Fibroblast of lung (primary cell): ENCODE results near the gene WDR54. TPM values are rescaled to one million over a fixed set of nuclear protein-coding genes. Genes with fewer than 3 reads are reported as not detected.

Source experiments
- DNase-seq, 2 donors: peaks; one replicate each; pipeline versions ENCODE4 v3.0.0 to v3.0.0-alpha.2; 2010; ENCODE audit warnings: low read depth in 2 of 2
- H2AFZ ChIP-seq: 2 replicates; pipeline ENCODE4 v1.5.1; 2012; ENCODE audit warnings: low read length, control low read depth, inconsistent platforms
- H3K27ac ChIP-seq: 2 replicates; pipeline ENCODE4 v1.5.1; 2011; ENCODE audit warnings: low read length, control low read depth; ENCODE audit not compliant: insufficient read depth
- H3K27me3 ChIP-seq: 2 replicates; pipeline ENCODE4 v1.5.1; 2011; ENCODE audit warnings: mild to moderate bottlenecking, low read length; ENCODE audit not compliant: control insufficient read depth, insufficient read depth
- H3K36me3 ChIP-seq: 2 replicates; pipeline ENCODE4 v1.5.1; 2011; ENCODE audit warnings: low read length; ENCODE audit not compliant: control insufficient read depth, insufficient read depth
- H3K4me1 ChIP-seq: 2 replicates; pipeline ENCODE4 v1.5.1; 2011; ENCODE audit warnings: low read length; ENCODE audit not compliant: control insufficient read depth, insufficient read depth; ENCODE audit errors: extremely low read depth
- H3K4me2 ChIP-seq: 2 replicates; pipeline ENCODE4 v1.5.1; 2011; ENCODE audit warnings: low read length, control low read depth; ENCODE audit not compliant: insufficient read depth; ENCODE audit errors: extremely low read depth
- H3K4me3 ChIP-seq, 4 experiments: fragments of 200-600 bp in 1 of 4; sonication (generic) in 1 of 4; replicated peaks in 1 of 4; 2 replicates each; pipeline ENCODE4 v1.5.1; 2011 to 2016; ENCODE audit warnings: low read length in 4 of 4, low read depth in 3 of 4, mild to moderate bottlenecking in 3 of 4, control low read depth in 2 of 4, inconsistent platforms in 1 of 4, mixed read lengths in 1 of 4; ENCODE audit not compliant: insufficient read depth in 1 of 4; ENCODE audit errors: control extremely low read depth in 1 of 4
- H3K79me2 ChIP-seq: 2 replicates; pipeline ENCODE4 v1.5.1; 2012; ENCODE audit warnings: mild to moderate bottlenecking, low read length, inconsistent platforms; ENCODE audit not compliant: control insufficient read depth, insufficient read depth
- H3K9ac ChIP-seq: 2 replicates; pipeline ENCODE4 v1.5.1; 2011; ENCODE audit warnings: mild to moderate bottlenecking, low read length, control low read depth; ENCODE audit not compliant: insufficient read depth
- H3K9me3 ChIP-seq: 2 replicates; pipeline ENCODE4 v1.5.1; 2012; ENCODE audit warnings: low read depth, low read length; ENCODE audit not compliant: control insufficient read depth, insufficient read depth
- H4K20me1 ChIP-seq: 2 replicates; pipeline ENCODE4 v1.5.1; 2011; ENCODE audit warnings: low read length; ENCODE audit not compliant: control insufficient read depth, insufficient read depth; ENCODE audit errors: extremely low read depth
- CTCF ChIP-seq, 2 donors: IDR thresholded peaks in 1 of 2; conservative IDR thresholded peaks in 1 of 2; 1 replicate in 1 of 2; 2 replicates in 1 of 2; pipeline ENCODE4 v1.5.1; 2011 to 2012; ENCODE audit warnings: low read length in 2 of 2, control low read depth in 1 of 2, inconsistent platforms in 1 of 2, low read depth in 1 of 2, mild to moderate bottlenecking in 1 of 2
- EZH2 ChIP-seq: IDR thresholded peaks from 2 replicates; pipeline ENCODE4 v1.5.1; 2012; ENCODE audit warnings: low read length, control low read depth, mild to moderate bottlenecking; ENCODE audit errors: missing control alignments
- polyA plus RNA-seq, 2 donors: library from polyadenylated mRNA; depleted of rRNA in 1 of 2; stranded (reverse) in 1 of 2; unstranded in 1 of 2; fragments of >200 nt; gene quantifications; 2 replicates each; pipeline ENCODE4 v1.2.1, GENCODE V29; 2011 to 2012; ENCODE audit warnings: missing spikeins in 1 of 2
- total RNA-seq: library from RNA; depleted of rRNA; stranded (reverse); fragments of >200 nt; gene quantifications from 2 replicates; pipeline ENCODE4 v1.2.1, GENCODE V29; 2014

Gene WDR54
- total and polyA plus RNA-seq, 2 donors (not counting 1 experiment from before 2014, with no cell fraction given): 24.3 to 27.1 TPM

- Histone ChIP-seq H3K9ac (no peak overlapping the region), H3K4me2 (no peak overlapping the region), H3K27me3 (no peaks in the 10 kb centered on the region), H2AFZ (no peak overlapping the region), H4K20me1 (no peaks in the 10 kb centered on the region), H3K27ac (no peak overlapping the region), H3K9me3 (no peaks in the 10 kb centered on the region), H3K4me1 (peaks cover 9% of the 10 kb centered on the region), H3K79me2 (no peaks in the 10 kb centered on the region), H3K4me3 (no peak overlapping the region), H3K36me3 (no peaks in the 10 kb centered on the region)
- TF ChIP-seq CTCF (conservative IDR thresholded peaks at IDR 0.05 in 1 of 2, IDR thresholded peaks at IDR 0.05 in 1 of 2; ENCODE audit: low read depth in 1 of 2, low read length in 2 of 2) (peak in 1 of 2 donors; percentile 16), EZH2 (no peak)
- no peak for DNase-seq
These were observed 4.8 kb upstream of the WDR54 start for GRCh38 chr2:74416778-74417177.

GRCh38 chr2:74417197-74417596 is 4.3 kb upstream of the WDR54 start:
- no peaks in the 10 kb centered on the region for H3K9me3 ChIP-seq
- H3K4me3 ChIP-seq: no peak overlapping the region
- no peaks in the 10 kb centered on the region for H3K27me3 ChIP-seq
- peaks cover 11% of the 10 kb centered on the region for H3K4me1 ChIP-seq
- H3K27ac ChIP-seq: no peak overlapping the region
- H2AFZ ChIP-seq: no peak overlapping the region
- H4K20me1 ChIP-seq: no peaks in the 10 kb centered on the region
- DNase-seq: no peak
- H3K9ac ChIP-seq: no peak overlapping the region
- H3K79me2 ChIP-seq: no peaks in the 10 kb centered on the region
- TF ChIP-seq EZH2 (no peak), CTCF (conservative IDR thresholded peaks at IDR 0.05 in 1 of 2, IDR thresholded peaks at IDR 0.05 in 1 of 2; ENCODE audit: low read depth in 1 of 2, low read length in 2 of 2) (no peak)
- H3K4me2 ChIP-seq: no peak overlapping the region
- no peaks in the 10 kb centered on the region for H3K36me3 ChIP-seq

GRCh38 chr2:74417763-74418162 is 3.8 kb upstream of the WDR54 start:
- no peak overlapping the region for H3K4me3 ChIP-seq
- no peaks in the 10 kb centered on the region for H3K27me3 ChIP-seq
- no peaks in the 10 kb centered on the region for H3K79me2 ChIP-seq
- no peaks in the 10 kb centered on the region for H3K36me3 ChIP-seq
- H3K9ac ChIP-seq: no peak overlapping the region
- H4K20me1 ChIP-seq: no peaks in the 10 kb centered on the region
- no peak for DNase-seq
- no peak overlapping the region for H3K27ac ChIP-seq
- H2AFZ ChIP-seq: no peak overlapping the region
- H3K4me2 ChIP-seq: no peak overlapping the region
- TF ChIP-seq CTCF (conservative IDR thresholded peaks at IDR 0.05 in 1 of 2, IDR thresholded peaks at IDR 0.05 in 1 of 2; ENCODE audit: low read depth in 1 of 2, low read length in 2 of 2): no peak
- no peak for TF ChIP-seq EZH2
- H3K9me3 ChIP-seq: no peaks in the 10 kb centered on the region
- H3K4me1 ChIP-seq: peaks cover 11% of the 10 kb centered on the region
